Sigmoid colon (tissue), 7 donors: ENCODE data around the gene TPO. TPM values are rescaled to one million over a fixed set of nuclear protein-coding genes. Genes with fewer than 3 reads are reported as not detected.

ENCODE experiments used
- DNase-seq: peaks from one replicate; pipeline ENCODE4 v3.0.0-alpha.2; 2019
- H3K27ac ChIP-seq, 4 donors: fragments of 200-600 bp; sonication (generic); one replicate each; pipeline ENCODE4 v1.5.1; 2016 to 2019; ENCODE audit warnings: mild to moderate bottlenecking in 1 of 4
- H3K27me3 ChIP-seq, 3 donors: fragments of 200-600 bp; sonication (generic); one replicate each; pipeline ENCODE4 v1.5.1; 2019; ENCODE audit warnings: mild to moderate bottlenecking in 1 of 3
- H3K36me3 ChIP-seq, 4 donors: fragments of 200-600 bp; sonication (generic); one replicate each; pipeline ENCODE4 v1.5.1; 2016 to 2019
- H3K4me1 ChIP-seq, 4 donors: fragments of 200-600 bp; sonication (generic); one replicate each; pipeline ENCODE4 v1.5.1; 2017 to 2019
- H3K4me3 ChIP-seq, 4 donors: fragments of 200-600 bp; sonication (generic); one replicate each; pipeline ENCODE4 v1.5.1; 2017 to 2019; ENCODE audit warnings: mild to moderate bottlenecking in 2 of 4, moderate library complexity in 1 of 4
- H3K9me3 ChIP-seq, 4 donors: fragments of 200-600 bp in 3 of 4; sonication (generic) in 3 of 4; one replicate each; pipeline versions ENCODE4 v1.5.1 to v1.6.1; 2013 to 2019
- EP300 ChIP-seq, 4 donors: sonication (generic); formaldehyde crosslinking; IDR thresholded peaks; one replicate each; pipeline ENCODE4 v1.6.1; 2017; ENCODE audit warnings: antibody characterized with exemption in 4 of 4
- POLR2A ChIP-seq, 2 donors: fragments of 450-650 bp; IDR thresholded peaks; one replicate each; pipeline ENCODE4 v1.6.1; 2016; ENCODE audit warnings: antibody characterized with exemption in 2 of 2, mild to moderate bottlenecking in 2 of 2, moderate library complexity in 2 of 2
- POLR2AphosphoS5 ChIP-seq, 4 donors: sonication (generic); formaldehyde crosslinking; IDR thresholded peaks; one replicate each; pipeline ENCODE4 v1.6.1; 2017; ENCODE audit warnings: antibody characterized with exemption in 4 of 4
- WGBS, 2 donors: extraction: QIAGEN DNeasy Blood & Tissue Kit; methylation state at CpG; one replicate each; pipeline ENCODE4 v1.1.7; 2013; 5-methylcytosine and 5-hydroxymethylcytosine counted together
- intact Hi-C: fragments of 100-400 bp; cut with DNase I; formaldehyde crosslinking; loops from one replicate; pipeline ENCODE4 v1.15.1; 2023
- polyA plus RNA-seq, 3 donors: library from polyadenylated mRNA; stranded (reverse); fragments of 200-250 nt; gene quantifications; one replicate each; pipeline ENCODE4 v1.2.3, GENCODE V29; 2013
- total RNA-seq, 4 donors: library from RNA; depleted of rRNA; stranded (reverse); fragments of >200 nt; gene quantifications; one replicate each; pipeline ENCODE4 v1.1.0, GENCODE V29; 2016
- TF ChIP-seq, protein P1 (sequence below), 4 experiments: fragments of 450-650 bp in 3 of 4; fragments of 200-600 bp in 1 of 4; IDR thresholded peaks; one replicate each; pipeline ENCODE4 v1.5.1; 2016 to 2019; ENCODE audit warnings: antibody characterized with exemption in 4 of 4, mild to moderate bottlenecking in 3 of 4, moderate library complexity in 2 of 4
- donor health status: healthy with polysubstance abuse.
- donor health status: Bipolar disorder and iron deficiency.
- donor health status: healthy.

Gene TPO
- total and polyA plus RNA-seq, 7 donors = 0.60 to 18.8 (median 3.5) TPM

- Histone ChIP-seq H3K9me3 (no peaks in the 10 kb centered on the region), H3K4me3 (no peak overlapping the region), H3K27me3 (no peaks in the 10 kb centered on the region), H3K27ac (no peak overlapping the region), H3K4me1 (no peaks in the 10 kb centered on the region), H3K36me3 (no peaks in the 10 kb centered on the region)
- TF ChIP-seq POLR2AphosphoS5 (IDR thresholded peaks at IDR 0.05) (no peak), EP300 (IDR thresholded peaks at IDR 0.05) (no peak), POLR2A (IDR thresholded peaks at IDR 0.05) (no peak)
- TF ChIP-seq, protein P1, sequence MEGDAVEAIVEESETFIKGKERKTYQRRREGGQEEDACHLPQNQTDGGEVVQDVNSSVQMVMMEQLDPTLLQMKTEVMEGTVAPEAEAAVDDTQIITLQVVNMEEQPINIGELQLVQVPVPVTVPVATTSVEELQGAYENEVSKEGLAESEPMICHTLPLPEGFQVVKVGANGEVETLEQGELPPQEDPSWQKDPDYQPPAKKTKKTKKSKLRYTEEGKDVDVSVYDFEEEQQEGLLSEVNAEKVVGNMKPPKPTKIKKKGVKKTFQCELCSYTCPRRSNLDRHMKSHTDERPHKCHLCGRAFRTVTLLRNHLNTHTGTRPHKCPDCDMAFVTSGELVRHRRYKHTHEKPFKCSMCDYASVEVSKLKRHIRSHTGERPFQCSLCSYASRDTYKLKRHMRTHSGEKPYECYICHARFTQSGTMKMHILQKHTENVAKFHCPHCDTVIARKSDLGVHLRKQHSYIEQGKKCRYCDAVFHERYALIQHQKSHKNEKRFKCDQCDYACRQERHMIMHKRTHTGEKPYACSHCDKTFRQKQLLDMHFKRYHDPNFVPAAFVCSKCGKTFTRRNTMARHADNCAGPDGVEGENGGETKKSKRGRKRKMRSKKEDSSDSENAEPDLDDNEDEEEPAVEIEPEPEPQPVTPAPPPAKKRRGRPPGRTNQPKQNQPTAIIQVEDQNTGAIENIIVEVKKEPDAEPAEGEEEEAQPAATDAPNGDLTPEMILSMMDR (IDR thresholded peaks at IDR 0.05) = no peak
- no peak for DNase-seq
- intact Hi-C loops = no loop called here
- 94% methylated on average over 21 of the region's 21 CpGs for WGBS, 2 donors
These were observed 170.8 kb downstream of the TPO start for GRCh38 chr2:1584051-1584531.

GRCh38 chr2:1584691-1585485 lies 171.6 kb downstream of the TPO start:
- no peaks in the 10 kb centered on the region for H3K27me3 ChIP-seq
- no peak overlapping the region for H3K4me3 ChIP-seq
- TF ChIP-seq EP300 (IDR thresholded peaks at IDR 0.05) = no peak
- TF ChIP-seq, protein P1 (IDR thresholded peaks at IDR 0.05) = no peak
- TF ChIP-seq POLR2A (IDR thresholded peaks at IDR 0.05) = no peak
- no peak for TF ChIP-seq POLR2AphosphoS5 (IDR thresholded peaks at IDR 0.05)
- no peaks in the 10 kb centered on the region for H3K36me3 ChIP-seq
- intact Hi-C loops = no loop called here
- no peak overlapping the region for H3K27ac ChIP-seq
- WGBS, 2 donors = 87 to 89% methylated on average over 18 of the region's 18 CpGs
- H3K9me3 ChIP-seq = no peaks in the 10 kb centered on the region
- no peaks in the 10 kb centered on the region for H3K4me1 ChIP-seq
- DNase-seq = no peak

DNA sequence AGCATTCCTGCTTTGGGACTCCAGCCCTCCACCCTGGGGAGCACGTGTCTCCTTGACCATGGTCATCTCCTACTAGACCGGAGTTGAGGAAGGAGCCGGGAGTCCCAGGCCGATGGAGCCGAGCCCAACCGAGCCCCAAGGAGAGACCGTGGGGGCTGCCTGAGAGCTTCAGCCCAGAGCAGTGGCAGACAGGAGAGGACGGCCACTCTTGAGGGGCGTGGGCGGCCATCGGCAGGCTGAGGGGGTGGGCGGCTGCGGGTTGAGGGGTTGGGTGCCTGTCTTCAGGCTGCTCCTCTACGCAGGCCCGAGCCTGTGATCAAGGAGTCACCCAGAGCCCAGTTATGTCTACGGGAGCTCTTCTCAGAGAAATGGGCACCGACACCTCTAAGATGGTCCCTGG lies 172.4 kb downstream of the TPO start:
- Histone ChIP-seq H3K27ac (no peak overlapping the region), H3K27me3 (no peaks in the 10 kb centered on the region), H3K4me1 (peaks cover 0 to under 1% (median 0%) of the 10 kb centered on the region in 4 donors), H3K36me3 (no peaks in the 10 kb centered on the region), H3K9me3 (no peaks in the 10 kb centered on the region), H3K4me3 (no peak overlapping the region)
- 88 to 90% methylated on average over 17 of the region's 17 CpGs for WGBS, 2 donors
- intact Hi-C loops = no loop called here
- DNase-seq = no peak
- TF ChIP-seq EP300 (IDR thresholded peaks at IDR 0.05) (no peak), POLR2A (IDR thresholded peaks at IDR 0.05) (no peak), POLR2AphosphoS5 (IDR thresholded peaks at IDR 0.05) (no peak)
- TF ChIP-seq, protein P1 (IDR thresholded peaks at IDR 0.05) = no peak

- DNase-seq = no peak
- Histone ChIP-seq H3K27ac (no peak overlapping the region), H3K27me3 (no peaks in the 10 kb centered on the region), H3K9me3 (no peaks in the 10 kb centered on the region), H3K4me1 (peaks cover 0 to 8% (median 4%) of the 10 kb centered on the region in 4 donors), H3K4me3 (no peak overlapping the region), H3K36me3 (no peaks in the 10 kb centered on the region)
- intact Hi-C loops = no loop called here
- 74 to 82% methylated on average over 14 of the region's 14 CpGs for WGBS, 2 donors
- TF ChIP-seq EP300 (IDR thresholded peaks at IDR 0.05) (no peak), POLR2AphosphoS5 (IDR thresholded peaks at IDR 0.05) (no peak), POLR2A (IDR thresholded peaks at IDR 0.05) (no peak)
- TF ChIP-seq, protein P1 (IDR thresholded peaks at IDR 0.05) = no peak
These were observed 173.1 kb downstream of the TPO start for GRCh38 chr2:1586251-1586922.
